WTC11 (cell line): Measurements from ENCODE around the gene KLHL35. TPM values are rescaled to one million over a fixed set of nuclear protein-coding genes. Genes with fewer than 3 reads are reported as not detected.
A peak's percentile ranks its signal among the peaks of the same experiment; 100 is the strongest.

Experiments used
- ATAC-seq: fragments of 200-7000 bp; cut with Tn5 transposase; 2 replicates; pipeline ENCODE4 v1.10.0; 2021; ENCODE audit warnings: mild to moderate bottlenecking, moderate library complexity
- CTCF ChIA-PET: fragments of 300-600 bp; sonication (Branson Sonifier 250); formaldehyde crosslinking; loops from one replicate; lab custom pipeline; 2021; ENCODE audit warnings: antibody characterized with exemption; lab: Charles Lee
- POLR2A ChIA-PET: fragments of 350-600 bp; sonication (Branson Sonifier 250); formaldehyde crosslinking; loops from one replicate; lab custom pipeline; 2021; ENCODE audit warnings: antibody characterized with exemption; lab: Charles Lee
- DNase-seq: peaks from one replicate; pipeline ENCODE4 v3.0.0; 2021; ENCODE audit warnings: low spot score
- H3K27ac Mint-ChIP-seq: 2 replicates; pipeline ENCODE4 v1.8.0; 2021; ENCODE audit warnings: mixed read lengths
- H3K27me3 Mint-ChIP-seq: 2 replicates; pipeline ENCODE4 v1.8.0; 2021; ENCODE audit warnings: low read depth, mild to moderate bottlenecking, moderate library complexity, mixed read lengths
- H3K36me3 Mint-ChIP-seq: 2 replicates; pipeline ENCODE4 v1.8.0; 2021; ENCODE audit warnings: mixed read lengths
- H3K4me1 Mint-ChIP-seq: 2 replicates; pipeline ENCODE4 v1.8.0; 2022; ENCODE audit warnings: mixed read lengths
- H3K4me3 Mint-ChIP-seq: 2 replicates; pipeline ENCODE4 v1.8.0; 2021; ENCODE audit warnings: mild to moderate bottlenecking, moderate library complexity, mixed read lengths
- H3K9me3 Mint-ChIP-seq: 2 replicates; pipeline ENCODE4 v1.8.0; 2021; ENCODE audit warnings: mixed read lengths
- ATF1 ChIP-seq: sonication (generic); formaldehyde crosslinking; IDR thresholded peaks from 2 replicates; pipeline ENCODE4 v1.8.1; 2023; ENCODE audit warnings: mild to moderate bottlenecking, moderate library complexity, missing genetic modification reagents
- ERG ChIP-seq: fragments of 250-450 bp; sonication (Bioruptor Pico); IDR thresholded peaks from 2 replicates; pipeline ENCODE4 v1.8.0; 2021; ENCODE audit warnings: mild to moderate bottlenecking
- ETV6 ChIP-seq: sonication (generic); formaldehyde crosslinking; IDR thresholded peaks from 2 replicates; pipeline ENCODE4 v1.8.1; 2022; ENCODE audit warnings: mild to moderate bottlenecking, missing genetic modification reagents
- FOXP1 ChIP-seq: sonication (generic); formaldehyde crosslinking; IDR thresholded peaks from 2 replicates; pipeline ENCODE4 v1.8.0; 2022; ENCODE audit warnings: missing genetic modification reagents, mild to moderate bottlenecking, moderate library complexity, borderline replicate concordance
- HMGA2 ChIP-seq: fragments of 250-450 bp; sonication (Bioruptor Pico); IDR thresholded peaks from 2 replicates; pipeline ENCODE4 v1.4.0; 2021; ENCODE audit warnings: mild to moderate bottlenecking, moderate library complexity
- NFATC4 ChIP-seq: fragments of 250-450 bp; sonication (Bioruptor Pico); IDR thresholded peaks from 2 replicates; pipeline ENCODE4 v1.9.0; 2021; ENCODE audit warnings: mild to moderate bottlenecking
- NR2C2 ChIP-seq: sonication (generic); formaldehyde crosslinking; IDR thresholded peaks from 2 replicates; pipeline ENCODE4 v1.8.0; 2022; ENCODE audit warnings: mild to moderate bottlenecking, missing genetic modification reagents
- SP1 ChIP-seq: sonication (generic); formaldehyde crosslinking; conservative IDR thresholded peaks from 2 replicates; pipeline ENCODE4 v1.8.1; 2022; ENCODE audit warnings: missing genetic modification reagents
- ZMAT4 ChIP-seq: fragments of 250-450 bp; sonication (Bioruptor Pico); IDR thresholded peaks from 2 replicates; pipeline ENCODE4 v1.9.0; 2021; ENCODE audit warnings: mild to moderate bottlenecking
- ZNF121 ChIP-seq: sonication (generic); formaldehyde crosslinking; IDR thresholded peaks from 2 replicates; pipeline ENCODE4 v1.8.0; 2023; ENCODE audit warnings: missing genetic modification reagents
- ZNF219 ChIP-seq: sonication (generic); formaldehyde crosslinking; IDR thresholded peaks from 2 replicates; pipeline ENCODE4 v1.8.0; 2023; ENCODE audit warnings: missing genetic modification reagents, mild to moderate bottlenecking, borderline replicate concordance
- ZNF512 ChIP-seq: sonication (generic); formaldehyde crosslinking; IDR thresholded peaks from 2 replicates; pipeline ENCODE4 v1.8.1; 2022; ENCODE audit warnings: missing genetic modification reagents, borderline replicate concordance
- ZNF671 ChIP-seq: fragments of 250-450 bp; sonication (Bioruptor Pico); IDR thresholded peaks from 2 replicates; pipeline ENCODE4 v1.8.0; 2021; ENCODE audit warnings: mild to moderate bottlenecking
- total RNA-seq: library from RNA; stranded (reverse); gene quantifications from 3 replicates; pipeline ENCODE4 v1.2.3, GENCODE V29; 2021
- TF ChIP-seq, protein P1 (sequence below): sonication (generic); formaldehyde crosslinking; IDR thresholded peaks from 2 replicates; pipeline ENCODE4 v1.8.0; 2022; ENCODE audit warnings: mild to moderate bottlenecking, missing genetic modification reagents
- TF ChIP-seq, protein P2 (sequence below): sonication (generic); formaldehyde crosslinking; IDR thresholded peaks from 2 replicates; pipeline ENCODE4 v1.8.0; 2022; ENCODE audit warnings: missing genetic modification reagents
- TF ChIP-seq, protein P3 (sequence below): sonication (generic); formaldehyde crosslinking; IDR thresholded peaks from 2 replicates; pipeline ENCODE4 v1.8.0; 2023; ENCODE audit warnings: missing genetic modification reagents, mild to moderate bottlenecking, borderline replicate concordance

KLHL35 gene
- total RNA-seq, 1 experiment from 2014 or later, result 0.22 TPM

- TF ChIP-seq HMGA2 (CRISPR knock-in tag) (no peak), ETV6 (CRISPR knock-in tag) (no peak), FOXP1 (CRISPR knock-in tag) (no peak), ZNF671 (no peak), ZNF121 (CRISPR knock-in tag) (no peak), ZNF512 (CRISPR knock-in tag) (no peak), ZMAT4 (no peak)
- TF ChIP-seq, protein P1, sequence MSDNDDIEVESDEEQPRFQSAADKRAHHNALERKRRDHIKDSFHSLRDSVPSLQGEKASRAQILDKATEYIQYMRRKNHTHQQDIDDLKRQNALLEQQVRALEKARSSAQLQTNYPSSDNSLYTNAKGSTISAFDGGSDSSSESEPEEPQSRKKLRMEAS (CRISPR knock-in tag), result no peak
Measured at GRCh38 chr11:75402002-75402773, 30.8 kb downstream of the KLHL35 start (continued).

DNA sequence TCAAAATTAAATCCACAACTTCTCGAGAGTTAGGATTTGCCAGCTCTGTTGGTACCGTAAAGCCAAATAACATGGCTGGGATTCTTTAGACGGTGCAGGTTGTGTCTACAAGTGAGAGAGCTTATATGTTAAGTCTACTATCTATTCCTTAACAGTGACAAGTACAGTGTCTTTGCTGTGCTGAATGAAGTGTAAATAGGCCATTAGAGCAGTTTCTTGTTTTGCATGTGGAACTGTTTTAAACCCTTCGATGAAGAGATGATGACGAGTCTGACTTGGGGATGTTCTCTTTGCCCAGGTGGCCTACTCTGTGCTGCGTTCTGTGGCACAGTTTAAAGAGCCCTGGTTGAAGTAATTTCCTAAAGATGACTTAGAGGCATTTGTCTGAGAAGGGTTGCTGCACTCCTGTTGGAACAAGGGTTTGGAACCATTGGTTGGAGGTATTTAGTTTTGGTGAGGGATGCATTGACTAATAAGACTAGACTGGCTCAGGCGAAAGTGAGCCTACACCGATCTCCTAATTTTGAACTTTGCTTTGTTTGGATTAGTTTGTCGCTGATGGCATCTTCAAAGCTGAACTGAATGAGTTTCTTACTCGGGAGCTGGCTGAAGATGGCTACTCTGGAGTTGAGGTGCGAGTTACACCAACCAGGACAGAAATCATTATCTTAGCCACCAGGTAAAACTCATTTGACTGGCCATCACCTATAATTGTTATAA, 32.7 kb downstream of the KLHL35 start:
- Mint-ChIP-seq H3K27ac (peak overlapping the region; percentile 99), H3K27me3 (peaks cover 2% of the 10 kb centered on the region; the same call in 1 of the 2 replicates), H3K4me3 (peak overlapping the region; percentile 100), H3K4me1 (peaks cover 40% of the 10 kb centered on the region), H3K9me3 (no peaks in the 10 kb centered on the region), H3K36me3 (peaks cover 61% of the 10 kb centered on the region)
- TF ChIP-seq, protein P2, sequence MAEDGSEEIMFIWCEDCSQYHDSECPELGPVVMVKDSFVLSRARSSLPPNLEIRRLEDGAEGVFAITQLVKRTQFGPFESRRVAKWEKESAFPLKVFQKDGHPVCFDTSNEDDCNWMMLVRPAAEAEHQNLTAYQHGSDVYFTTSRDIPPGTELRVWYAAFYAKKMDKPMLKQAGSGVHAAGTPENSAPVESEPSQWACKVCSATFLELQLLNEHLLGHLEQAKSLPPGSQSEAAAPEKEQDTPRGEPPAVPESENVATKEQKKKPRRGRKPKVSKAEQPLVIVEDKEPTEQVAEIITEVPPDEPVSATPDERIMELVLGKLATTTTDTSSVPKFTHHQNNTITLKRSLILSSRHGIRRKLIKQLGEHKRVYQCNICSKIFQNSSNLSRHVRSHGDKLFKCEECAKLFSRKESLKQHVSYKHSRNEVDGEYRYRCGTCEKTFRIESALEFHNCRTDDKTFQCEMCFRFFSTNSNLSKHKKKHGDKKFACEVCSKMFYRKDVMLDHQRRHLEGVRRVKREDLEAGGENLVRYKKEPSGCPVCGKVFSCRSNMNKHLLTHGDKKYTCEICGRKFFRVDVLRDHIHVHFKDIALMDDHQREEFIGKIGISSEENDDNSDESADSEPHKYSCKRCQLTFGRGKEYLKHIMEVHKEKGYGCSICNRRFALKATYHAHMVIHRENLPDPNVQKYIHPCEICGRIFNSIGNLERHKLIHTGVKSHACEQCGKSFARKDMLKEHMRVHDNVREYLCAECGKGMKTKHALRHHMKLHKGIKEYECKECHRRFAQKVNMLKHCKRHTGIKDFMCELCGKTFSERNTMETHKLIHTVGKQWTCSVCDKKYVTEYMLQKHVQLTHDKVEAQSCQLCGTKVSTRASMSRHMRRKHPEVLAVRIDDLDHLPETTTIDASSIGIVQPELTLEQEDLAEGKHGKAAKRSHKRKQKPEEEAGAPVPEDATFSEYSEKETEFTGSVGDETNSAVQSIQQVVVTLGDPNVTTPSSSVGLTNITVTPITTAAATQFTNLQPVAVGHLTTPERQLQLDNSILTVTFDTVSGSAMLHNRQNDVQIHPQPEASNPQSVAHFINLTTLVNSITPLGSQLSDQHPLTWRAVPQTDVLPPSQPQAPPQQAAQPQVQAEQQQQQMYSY (CRISPR knock-in tag), result no peak
- no peak for TF ChIP-seq HMGA2 (CRISPR knock-in tag)
- TF ChIP-seq, protein P3, sequence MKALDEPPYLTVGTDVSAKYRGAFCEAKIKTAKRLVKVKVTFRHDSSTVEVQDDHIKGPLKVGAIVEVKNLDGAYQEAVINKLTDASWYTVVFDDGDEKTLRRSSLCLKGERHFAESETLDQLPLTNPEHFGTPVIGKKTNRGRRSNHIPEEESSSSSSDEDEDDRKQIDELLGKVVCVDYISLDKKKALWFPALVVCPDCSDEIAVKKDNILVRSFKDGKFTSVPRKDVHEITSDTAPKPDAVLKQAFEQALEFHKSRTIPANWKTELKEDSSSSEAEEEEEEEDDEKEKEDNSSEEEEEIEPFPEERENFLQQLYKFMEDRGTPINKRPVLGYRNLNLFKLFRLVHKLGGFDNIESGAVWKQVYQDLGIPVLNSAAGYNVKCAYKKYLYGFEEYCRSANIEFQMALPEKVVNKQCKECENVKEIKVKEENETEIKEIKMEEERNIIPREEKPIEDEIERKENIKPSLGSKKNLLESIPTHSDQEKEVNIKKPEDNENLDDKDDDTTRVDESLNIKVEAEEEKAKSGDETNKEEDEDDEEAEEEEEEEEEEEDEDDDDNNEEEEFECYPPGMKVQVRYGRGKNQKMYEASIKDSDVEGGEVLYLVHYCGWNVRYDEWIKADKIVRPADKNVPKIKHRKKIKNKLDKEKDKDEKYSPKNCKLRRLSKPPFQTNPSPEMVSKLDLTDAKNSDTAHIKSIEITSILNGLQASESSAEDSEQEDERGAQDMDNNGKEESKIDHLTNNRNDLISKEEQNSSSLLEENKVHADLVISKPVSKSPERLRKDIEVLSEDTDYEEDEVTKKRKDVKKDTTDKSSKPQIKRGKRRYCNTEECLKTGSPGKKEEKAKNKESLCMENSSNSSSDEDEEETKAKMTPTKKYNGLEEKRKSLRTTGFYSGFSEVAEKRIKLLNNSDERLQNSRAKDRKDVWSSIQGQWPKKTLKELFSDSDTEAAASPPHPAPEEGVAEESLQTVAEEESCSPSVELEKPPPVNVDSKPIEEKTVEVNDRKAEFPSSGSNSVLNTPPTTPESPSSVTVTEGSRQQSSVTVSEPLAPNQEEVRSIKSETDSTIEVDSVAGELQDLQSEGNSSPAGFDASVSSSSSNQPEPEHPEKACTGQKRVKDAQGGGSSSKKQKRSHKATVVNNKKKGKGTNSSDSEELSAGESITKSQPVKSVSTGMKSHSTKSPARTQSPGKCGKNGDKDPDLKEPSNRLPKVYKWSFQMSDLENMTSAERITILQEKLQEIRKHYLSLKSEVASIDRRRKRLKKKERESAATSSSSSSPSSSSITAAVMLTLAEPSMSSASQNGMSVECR, result no peak
- no peak for TF ChIP-seq ZNF219
- no peak for TF ChIP-seq NR2C2 (CRISPR knock-in tag)
- TF ChIP-seq SP1 (CRISPR knock-in tag), result no peak
- TF ChIP-seq ZMAT4, result no peak
- TF ChIP-seq ATF1, result no peak
- TF ChIP-seq NFATC4 (CRISPR knock-in tag), result 0 out of 2 replicates have a peak, but pooled peaks have one; percentile 20
- peak; percentile 41; the same call in 1 of the 2 replicates for TF ChIP-seq ZNF671
- TF ChIP-seq ERG, result no peak
- ChIA-PET CTCF (interaction anchor here (0.7 to 2.2 kb wide), 6 partner anchors 9 to 120 kb away, joined by 3 to 10 read pairs (median 4); no protein-coding TSS in a partner anchor), POLR2A (interaction anchor here (0.8 to 0.9 kb wide), 3 partner anchors 14 to 125 kb away, joined by 3 to 4 read pairs (median 3); partner anchors contain the start of gene GDPD5)
- DNase-seq (no peak), ATAC-seq (no peak)
